ENCODE measurements around the gene POLE. TPM values are rescaled to one million over a fixed set of nuclear protein-coding genes. Genes with fewer than 3 reads are reported as not detected.

POLE gene
- total RNA-seq, 1 experiment from 2014 or later, result 96.1 TPM

DNA sequence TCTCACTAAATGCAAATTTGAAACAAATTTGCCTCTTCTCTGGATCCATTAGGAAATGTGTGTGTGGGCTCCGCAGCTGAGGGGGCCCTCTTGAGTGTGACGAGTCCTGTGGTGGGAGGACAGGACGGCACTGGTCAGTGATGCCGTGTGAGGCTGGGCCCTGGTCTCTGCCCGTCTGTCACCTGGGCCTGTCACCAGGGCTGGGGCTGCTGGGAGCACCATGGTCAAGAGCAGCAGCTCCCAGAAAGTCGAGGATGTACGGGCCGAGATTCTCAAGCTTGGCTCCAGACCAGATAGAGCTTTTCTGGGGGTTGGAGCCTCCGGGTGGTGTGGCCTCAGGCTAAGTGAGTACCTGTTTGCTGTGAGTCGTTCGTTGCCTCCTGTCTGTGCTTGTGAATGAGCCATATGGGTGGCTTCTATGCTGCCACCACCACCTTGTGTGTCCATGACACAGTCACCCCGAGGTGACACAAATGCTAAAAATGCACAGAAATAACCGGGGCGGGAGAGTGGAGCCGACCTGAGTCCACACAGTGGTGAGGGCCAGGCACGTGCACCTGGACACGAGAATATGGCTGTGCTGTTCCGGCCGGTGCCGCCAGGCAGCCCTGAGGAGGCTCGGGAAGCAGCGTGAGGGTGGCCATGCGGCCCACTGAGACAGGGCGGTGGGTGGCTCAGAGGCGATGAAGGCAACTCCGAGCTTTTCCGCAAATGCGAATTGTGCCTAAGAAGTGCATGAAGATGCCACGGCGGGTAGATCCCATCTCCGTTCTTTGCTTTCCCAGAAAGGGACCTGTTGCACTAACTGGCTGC lies 32.2 kb upstream of the POLE start:
- Histone ChIP-seq H3K4me1 (ENCODE audit: insufficient read depth, low read length) (peaks cover 11% of the 10 kb centered on the region), H4K20me1 (ENCODE audit: low read length) (peaks cover 35% of the 10 kb centered on the region), H3K27ac (ENCODE audit: low read length) (peak overlapping the region; percentile 52), H3K9ac (ENCODE audit: low read length) (no peak overlapping the region), H3K9me3 (ENCODE audit: low read length) (no peaks in the 10 kb centered on the region), H3K9me2 (replicated peaks; ENCODE audit: low read length) (no peaks in the 10 kb centered on the region), H3K4me2 (ENCODE audit: low read length) (no peak overlapping the region), H3K36me3 (ENCODE audit: low read depth, low read length) (peaks cover 57% of the 10 kb centered on the region), H3K79me2 (ENCODE audit: low read length) (peaks cover 10% of the 10 kb centered on the region), H3K27me3 (ENCODE audit: low read length) (no peaks in the 10 kb centered on the region), H3K4me3 (ENCODE audit: low read length) (no peak overlapping the region), H3F3A (ENCODE audit: low read length, unreplicated experiment) (peaks cover 7% of the 10 kb centered on the region), H2AFZ (ENCODE audit: low read length) (no peak overlapping the region)
- POLR2A ChIA-PET (ENCODE audit: unreplicated experiment), result no interaction called here
- CTCF ChIA-PET, result no interaction called here
- TF ChIP-seq EZH2phosphoT487 (IDR thresholded peaks at IDR 0.05; ENCODE audit: borderline replicate concordance, low read length), result no peak
- TF ChIP-seq, protein P1, sequence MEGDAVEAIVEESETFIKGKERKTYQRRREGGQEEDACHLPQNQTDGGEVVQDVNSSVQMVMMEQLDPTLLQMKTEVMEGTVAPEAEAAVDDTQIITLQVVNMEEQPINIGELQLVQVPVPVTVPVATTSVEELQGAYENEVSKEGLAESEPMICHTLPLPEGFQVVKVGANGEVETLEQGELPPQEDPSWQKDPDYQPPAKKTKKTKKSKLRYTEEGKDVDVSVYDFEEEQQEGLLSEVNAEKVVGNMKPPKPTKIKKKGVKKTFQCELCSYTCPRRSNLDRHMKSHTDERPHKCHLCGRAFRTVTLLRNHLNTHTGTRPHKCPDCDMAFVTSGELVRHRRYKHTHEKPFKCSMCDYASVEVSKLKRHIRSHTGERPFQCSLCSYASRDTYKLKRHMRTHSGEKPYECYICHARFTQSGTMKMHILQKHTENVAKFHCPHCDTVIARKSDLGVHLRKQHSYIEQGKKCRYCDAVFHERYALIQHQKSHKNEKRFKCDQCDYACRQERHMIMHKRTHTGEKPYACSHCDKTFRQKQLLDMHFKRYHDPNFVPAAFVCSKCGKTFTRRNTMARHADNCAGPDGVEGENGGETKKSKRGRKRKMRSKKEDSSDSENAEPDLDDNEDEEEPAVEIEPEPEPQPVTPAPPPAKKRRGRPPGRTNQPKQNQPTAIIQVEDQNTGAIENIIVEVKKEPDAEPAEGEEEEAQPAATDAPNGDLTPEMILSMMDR (conservative IDR thresholded peaks at IDR 0.05; ENCODE audit: low read depth, low read length), result no peak
- no peak for TF ChIP-seq EZH2 (IDR thresholded peaks at IDR 0.05; ENCODE audit: low read length, unreplicated experiment)
- BruUV-seq (replicated peaks), result no TSS peak
- ATAC-seq, result peak; percentile 67
- peak; percentile 67 for DNase-seq
- intact Hi-C loops (cut with micrococcal nuclease), result no loop called here

DNA sequence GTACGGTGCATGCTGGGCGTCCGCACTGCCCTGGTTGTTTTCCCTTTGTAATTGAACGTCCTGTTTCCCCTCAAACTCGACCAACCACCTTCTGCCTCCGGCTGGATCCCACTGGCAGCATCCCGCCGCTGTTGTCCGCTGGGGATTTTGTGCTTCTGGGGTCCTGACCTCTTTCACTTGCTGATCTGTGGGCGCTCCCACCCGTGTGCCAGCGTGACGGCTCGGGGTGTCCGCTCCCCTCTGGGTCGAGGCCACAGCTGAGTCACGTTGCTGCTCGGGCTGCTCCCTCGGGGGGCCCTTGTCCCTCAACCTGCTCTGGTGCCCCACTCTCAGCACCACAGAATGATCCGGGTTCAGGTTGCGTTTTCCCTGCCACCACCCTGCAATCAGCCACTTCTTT lies 31.5 kb upstream of the POLE start:
- CTCF ChIA-PET, result no interaction called here
- H2AFZ ChIP-seq (ENCODE audit: low read length), result no peak overlapping the region
- no peaks in the 10 kb centered on the region for H3K27me3 ChIP-seq (ENCODE audit: low read length)
- peaks cover 11% of the 10 kb centered on the region for H3K4me1 ChIP-seq (ENCODE audit: insufficient read depth, low read length)
- no peak for DNase-seq
- intact Hi-C loops (cut with micrococcal nuclease), result no loop called here
- peaks cover 17% of the 10 kb centered on the region for H3K79me2 ChIP-seq (ENCODE audit: low read length)
- no peak overlapping the region for H3K4me3 ChIP-seq (ENCODE audit: low read length)
- no peaks in the 10 kb centered on the region for H3K9me3 ChIP-seq (ENCODE audit: low read length)
- POLR2A ChIA-PET (ENCODE audit: unreplicated experiment), result no interaction called here
- peaks cover 1% of the 10 kb centered on the region for H3F3A ChIP-seq (ENCODE audit: low read length, unreplicated experiment)
- no peak overlapping the region for H3K9ac ChIP-seq (ENCODE audit: low read length)
- BruUV-seq (replicated peaks), result no TSS peak
- no peak overlapping the region for H3K4me2 ChIP-seq (ENCODE audit: low read length)
- no peak overlapping the region for H3K27ac ChIP-seq (ENCODE audit: low read length)
- peaks cover 53% of the 10 kb centered on the region for H3K36me3 ChIP-seq (ENCODE audit: low read depth, low read length)
- no peak for TF ChIP-seq EZH2phosphoT487 (IDR thresholded peaks at IDR 0.05; ENCODE audit: borderline replicate concordance, low read length)
- TF ChIP-seq EZH2 (IDR thresholded peaks at IDR 0.05; ENCODE audit: low read length, unreplicated experiment), result no peak
- TF ChIP-seq, protein P1 (conservative IDR thresholded peaks at IDR 0.05; ENCODE audit: low read depth, low read length), result no peak
- H4K20me1 ChIP-seq (ENCODE audit: low read length), result peaks cover 32% of the 10 kb centered on the region
- no peaks in the 10 kb centered on the region for H3K9me2 ChIP-seq (replicated peaks; ENCODE audit: low read length)
- ATAC-seq, result no peak
